IMR-90 (cell line): ENCODE results near the gene ELSPBP1. TPM values are rescaled to one million over a fixed set of nuclear protein-coding genes. Genes with fewer than 3 reads are reported as not detected.

ENCODE experiments used
- ATAC-seq: fragments of 200-7000 bp; cut with Tn5 transposase; 2 replicates; pipeline ENCODE4 v1.9.1; 2020; ENCODE audit warnings: low read depth, mild to moderate bottlenecking, moderate library complexity
- BruUV-seq: library from RNA; stranded (reverse); fragments of 400-500 nt; replicated peaks from 2 replicates; lab custom pipeline; 2021; lab: Mats Ljungman, UMichigan
- CTCF ChIA-PET: fragments of 300-600 bp; formaldehyde crosslinking; extraction: SDS; loops from one replicate; lab custom pipeline; 2021; ENCODE audit warnings: antibody characterized with exemption; lab: Yijun Ruan, JAX
- POLR2A ChIA-PET: fragments of 300-600 bp; sonication (Branson Sonifier 250); formaldehyde crosslinking; loops from one replicate; lab custom pipeline; 2022; ENCODE audit warnings: antibody characterized with exemption; ENCODE audit not compliant: unreplicated experiment; lab: Charles Lee
- DNase-seq: peaks from one replicate; pipeline ENCODE4 v3.0.0; 2013
- H2AFZ ChIP-seq: replicated peaks from 2 replicates; pipeline ENCODE3; 2013; ENCODE audit warnings: low read length, mild to moderate bottlenecking; ENCODE audit not compliant: poor library complexity
- H2AK5ac ChIP-seq: 2 replicates; pipeline ENCODE4 v1.6.1; 2013; ENCODE audit warnings: low read depth, low read length, inconsistent platforms
- H2AK9ac ChIP-seq: replicated peaks from 2 replicates; pipeline ENCODE3; 2013; ENCODE audit warnings: mild to moderate bottlenecking, low read depth, low read length, moderate library complexity; ENCODE audit not compliant: poor library complexity
- H2BK120ac ChIP-seq: 2 replicates; pipeline ENCODE4 v1.6.1; 2013; ENCODE audit warnings: low read depth, low read length, inconsistent platforms
- H2BK15ac ChIP-seq: 3 replicates; pipeline ENCODE4 v1.6.1; 2013; ENCODE audit warnings: low read depth, low read length, inconsistent platforms
- H2BK20ac ChIP-seq: 2 replicates; pipeline ENCODE4 v1.6.1; 2013; ENCODE audit warnings: low read depth, mild to moderate bottlenecking, inconsistent platforms, low read length, moderate library complexity
- H2BK5ac ChIP-seq: 2 replicates; pipeline ENCODE4 v1.6.1; 2013; ENCODE audit warnings: mild to moderate bottlenecking, low read depth, low read length, inconsistent platforms; ENCODE audit not compliant: poor library complexity, severe bottlenecking
- H3K14ac ChIP-seq: replicated peaks from 2 replicates; pipeline ENCODE4 v1.6.1; 2013; ENCODE audit warnings: low read depth, low read length, inconsistent platforms
- H3K18ac ChIP-seq: 2 replicates; pipeline ENCODE4 v1.6.1; 2013; ENCODE audit warnings: low read depth, low read length, control low read depth
- H3K23ac ChIP-seq: 2 replicates; pipeline ENCODE4 v1.6.1; 2013; ENCODE audit warnings: low read depth, low read length, inconsistent platforms
- H3K27ac ChIP-seq: 2 replicates; pipeline ENCODE4 v1.5.1; 2013; ENCODE audit warnings: mild to moderate bottlenecking, control low read depth, low read length; ENCODE audit not compliant: insufficient read depth
- H3K27me3 ChIP-seq: 2 replicates; pipeline ENCODE4 v1.6.1; 2013; ENCODE audit warnings: low read length; ENCODE audit not compliant: control insufficient read depth, insufficient read depth
- H3K36me3 ChIP-seq: 2 replicates; pipeline ENCODE4 v1.6.1; 2013; ENCODE audit warnings: low read length, mixed read lengths; ENCODE audit not compliant: control insufficient read depth, insufficient read depth
- H3K4ac ChIP-seq: 2 replicates; pipeline ENCODE4 v1.6.1; 2013; ENCODE audit warnings: low read depth, low read length, inconsistent platforms
- H3K4me1 ChIP-seq: 2 replicates; pipeline ENCODE4 v1.6.1; 2013; ENCODE audit warnings: low read length, mixed read lengths; ENCODE audit not compliant: control insufficient read depth, insufficient read depth
- H3K4me2 ChIP-seq: 2 replicates; pipeline ENCODE4 v1.6.1; 2013; ENCODE audit warnings: low read depth, mild to moderate bottlenecking, control low read depth, low read length, moderate library complexity
- H3K4me3 ChIP-seq: 2 replicates; pipeline ENCODE4 v1.5.1; 2013; ENCODE audit warnings: low read depth, mild to moderate bottlenecking, control low read depth, low read length, moderate library complexity; ENCODE audit not compliant: insufficient read depth
- H3K56ac ChIP-seq: 2 replicates; pipeline ENCODE4 v1.6.1; 2013; ENCODE audit warnings: low read length, inconsistent platforms; ENCODE audit not compliant: insufficient read depth; ENCODE audit errors: extremely low read depth
- H3K79me1 ChIP-seq, 2 experiments: 2 replicates each; pipeline ENCODE4 v1.6.1; 2013; ENCODE audit warnings: low read length in 2 of 2, inconsistent platforms in 1 of 2, low read depth in 1 of 2
- H3K9ac ChIP-seq: 2 replicates; pipeline ENCODE4 v1.6.1; 2013; ENCODE audit warnings: low read depth, low read length, control low read depth
- H3K9me1 ChIP-seq: 2 replicates; pipeline ENCODE4 v1.6.1; 2013; ENCODE audit warnings: low read length, inconsistent platforms; ENCODE audit not compliant: insufficient read depth
- H3K9me3 ChIP-seq: 2 replicates; pipeline ENCODE4 v1.6.1; 2013; ENCODE audit warnings: low read length; ENCODE audit not compliant: control insufficient read depth, insufficient read depth
- H4K20me1 ChIP-seq: 2 replicates; pipeline ENCODE4 v1.6.1; 2013; ENCODE audit warnings: low read length, inconsistent platforms; ENCODE audit not compliant: insufficient read depth
- H4K5ac ChIP-seq: 2 replicates; pipeline ENCODE4 v1.6.1; 2013; ENCODE audit warnings: mild to moderate bottlenecking, low read depth, low read length, control low read depth
- H4K8ac ChIP-seq, 2 experiments: 2 replicates each; pipeline ENCODE4 v1.6.1; 2013; ENCODE audit warnings: low read depth in 2 of 2, low read length in 2 of 2, control low read depth in 1 of 2, inconsistent platforms in 1 of 2
- H4K91ac ChIP-seq: 2 replicates; pipeline ENCODE4 v1.6.1; 2013; ENCODE audit warnings: low read depth, low read length, inconsistent platforms; ENCODE audit not compliant: insufficient read depth
- BHLHE40 ChIP-seq: fragments of 150-350 bp; IDR thresholded peaks from 2 replicates; pipeline ENCODE4 v1.6.1; 2016; ENCODE audit warnings: mild to moderate bottlenecking, low read depth, low read length
- CHD1 ChIP-seq: IDR thresholded peaks from 2 replicates; pipeline ENCODE4 v1.6.1; 2012; ENCODE audit warnings: low read depth, low read length, improper control_type of control experiment
- CTCF ChIP-seq: conservative IDR thresholded peaks from 2 replicates; pipeline ENCODE4 v1.5.1; 2012; ENCODE audit warnings: mild to moderate bottlenecking, low read depth, low read length, improper control_type of control experiment
- ELK1 ChIP-seq: fragments of 150-350 bp; IDR thresholded peaks from 2 replicates; pipeline ENCODE4 v1.6.1; 2016; ENCODE audit warnings: low read depth, mild to moderate bottlenecking, low read length, moderate library complexity, borderline replicate concordance
- FOS ChIP-seq: fragments of 150-350 bp; IDR thresholded peaks from 2 replicates; pipeline ENCODE4 v1.6.1; 2016; ENCODE audit warnings: low read depth, low read length
- MAZ ChIP-seq: IDR thresholded peaks from 2 replicates; pipeline ENCODE4 v1.6.1; 2012; ENCODE audit warnings: low read depth, mild to moderate bottlenecking, low read length, improper control_type of control experiment, moderate library complexity, borderline replicate concordance
- NFE2L2 ChIP-seq: fragments of 150-350 bp; IDR thresholded peaks from 2 replicates; pipeline ENCODE4 v1.6.1; 2016; ENCODE audit warnings: low read depth, mild to moderate bottlenecking, low read length
- POLR2A ChIP-seq: IDR thresholded peaks from 2 replicates; pipeline ENCODE4 v1.6.1; 2012; ENCODE audit warnings: mild to moderate bottlenecking, low read depth, low read length
- RAD21 ChIP-seq: IDR thresholded peaks from 2 replicates; pipeline ENCODE4 v1.6.1; 2012; ENCODE audit warnings: low read length, improper control_type of control experiment
- RCOR1 ChIP-seq: IDR thresholded peaks from 2 replicates; pipeline ENCODE4 v1.6.1; 2012; ENCODE audit warnings: mild to moderate bottlenecking, low read length, improper control_type of control experiment; ENCODE audit not compliant: insufficient replicate concordance
- RFX5 ChIP-seq: IDR thresholded peaks from 2 replicates; pipeline ENCODE4 v1.8.0; 2012; ENCODE audit warnings: low read depth, mild to moderate bottlenecking, low read length, moderate library complexity
- SMC3 ChIP-seq: fragments of 150-350 bp; IDR thresholded peaks from 2 replicates; pipeline ENCODE4 v1.6.1; 2016; ENCODE audit warnings: low read depth, mild to moderate bottlenecking, antibody characterized with exemption, low read length, moderate library complexity
- WGBS, 2 experiments: methylation state at CpG; one replicate each; pipeline versions ENCODE4 v1.1.5 to v1.1.7; 2013; ENCODE audit warnings: missing lambda C conversion rate in 2 of 2; ENCODE audit not compliant: insufficient read length in 1 of 2; ENCODE audit errors: extremely low coverage in 2 of 2; 5-methylcytosine and 5-hydroxymethylcytosine counted together
- dilution Hi-C: fragments of 300-500 bp; cut with HindIII; formaldehyde crosslinking; loops from one replicate; pipeline ENCODE4 v1.14.3; 2018; ENCODE audit warnings: low sequenced_read_pairs; ENCODE audit not compliant: unreplicated experiment
- in situ Hi-C: fragments of 300-500 bp; cut with MboI; formaldehyde crosslinking; loops from 3 replicates; pipeline ENCODE4 v1.14.3; 2019; ENCODE audit warnings: low sequenced_read_pairs, inconsistent platforms, mixed read lengths
- intact Hi-C: fragments of 100-400 bp; cut with micrococcal nuclease; formaldehyde crosslinking; loops from 2 replicates; pipeline ENCODE4 v1.10.0; 2022
- polyA plus RNA-seq, 3 experiments: library from polyadenylated mRNA; depleted of rRNA; stranded (reverse); fragments of >200 nt; gene quantifications; 2 replicates each; pipeline ENCODE4 v1.2.3, GENCODE V29; 2012; ENCODE audit warnings: low replicate concordance in 1 of 3
- total RNA-seq: library from RNA; depleted of rRNA; stranded (reverse); fragments of >200 nt; gene quantifications from 2 replicates; pipeline ENCODE4 v1.2.3, GENCODE V29; 2012

Gene ELSPBP1
- total and polyA plus RNA-seq, 2 of the 4 experiments (the other 2 are of a cell fraction), result not detected

GRCh38 chr19:47996230-47996727, 1.8 kb downstream of the ELSPBP1 start:
- H2AK5ac ChIP-seq, result no peak overlapping the region
- H2AK9ac ChIP-seq, result no peak overlapping the region
- H3K18ac ChIP-seq, result no peak overlapping the region
- no peak overlapping the region for H3K9ac ChIP-seq
- H4K5ac ChIP-seq, result no peak overlapping the region
- in situ Hi-C loops, result no loop called here
- dilution Hi-C loops, result no loop called here
- ChIA-PET CTCF (no interaction called here), POLR2A (no interaction called here)
- H4K20me1 ChIP-seq, result no peaks in the 10 kb centered on the region
- TF ChIP-seq SMC3 (no peak), FOS (no peak), NFE2L2 (no peak), CTCF (no peak), RFX5 (no peak), RCOR1 (no peak), MAZ (no peak), RAD21 (no peak), POLR2A (no peak), ELK1 (no peak), CHD1 (no peak), BHLHE40 (no peak)
- no peak overlapping the region for H3K4ac ChIP-seq
- no peaks in the 10 kb centered on the region for H3K4me1 ChIP-seq
- no peak overlapping the region for H3K4me3 ChIP-seq
- no peak for ATAC-seq
- no peaks in the 10 kb centered on the region for H3K79me1 ChIP-seq
- no peak overlapping the region; the same call in 1 of the 2 replicates for H3K56ac ChIP-seq
- no TSS peak for BruUV-seq
- H2BK20ac ChIP-seq, result no peak overlapping the region
- no peak overlapping the region for H2BK15ac ChIP-seq
- no peak overlapping the region for H4K91ac ChIP-seq
- no peak overlapping the region for H3K23ac ChIP-seq
- no peak overlapping the region for H3K27ac ChIP-seq
- WGBS, 2 experiments, result 33% methylated on average over 1 of the region's 1 CpG; no CpG with 5 or more reads in 1 of the 2 experiments
- H2AFZ ChIP-seq, result no peak overlapping the region
- H3K9me3 ChIP-seq, result no peaks in the 10 kb centered on the region
- H3K36me3 ChIP-seq, result no peaks in the 10 kb centered on the region
- no peak overlapping the region for H4K8ac ChIP-seq
- no peak overlapping the region for H3K4me2 ChIP-seq
- no peaks in the 10 kb centered on the region for H3K27me3 ChIP-seq
- H2BK5ac ChIP-seq, result no peak overlapping the region
- no peak for DNase-seq
- no peak overlapping the region for H2BK120ac ChIP-seq
- no peaks in the 10 kb centered on the region for H3K9me1 ChIP-seq
- H3K14ac ChIP-seq, result no peak overlapping the region
- intact Hi-C loops, result no loop called here
